K562 (cell line): ENCODE data around the gene CDPF1. TPM values are rescaled to one million over a fixed set of nuclear protein-coding genes. Genes with fewer than 3 reads are reported as not detected.

Experiments
- ATF7 ChIP-seq: fragments of 450-650 bp; IDR thresholded peaks from 2 replicates; pipeline ENCODE4 v1.7.1; 2014; ENCODE audit warnings: mild to moderate bottlenecking, moderate library complexity
- CCAR2 ChIP-seq: fragments of 200-400 bp; formaldehyde crosslinking; IDR thresholded peaks from 2 replicates; pipeline ENCODE4 v1.6.1; 2017; ENCODE audit warnings: mild to moderate bottlenecking, low read depth, low read length
- E2F3 ChIP-seq: fragments of 250-450 bp; sonication (Bioruptor Pico); IDR thresholded peaks from 2 replicates; pipeline ENCODE4 v1.4.0; 2020; ENCODE audit warnings: mild to moderate bottlenecking
- E2F4 ChIP-seq: sonication (generic); formaldehyde crosslinking; IDR thresholded peaks from 2 replicates; pipeline ENCODE4 v1.8.0; 2022; ENCODE audit warnings: mild to moderate bottlenecking, low read depth, missing genetic modification reagents
- EGR1 ChIP-seq: fragments of 450-650 bp; conservative IDR thresholded peaks from 2 replicates; pipeline ENCODE4 v1.6.1; 2017; ENCODE audit warnings: mild to moderate bottlenecking
- GABPB1 ChIP-seq: sonication (generic); formaldehyde crosslinking; IDR thresholded peaks from 2 replicates; pipeline ENCODE4 v1.8.0; 2022; ENCODE audit warnings: mild to moderate bottlenecking, missing genetic modification reagents
- NR2C2 ChIP-seq, 2 experiments: fragments of 200-800 bp in 1 of 2; sonication (Bioruptor generic) in 1 of 2; sonication (generic) in 1 of 2; formaldehyde crosslinking in 1 of 2; IDR thresholded peaks; 2 replicates each; pipeline versions ENCODE4 v1.6.1 to v1.8.0; 2016 to 2022; ENCODE audit warnings: mild to moderate bottlenecking in 1 of 2, missing compliant biosample characterization in 1 of 2, missing genetic modification characterization in 1 of 2, missing genetic modification reagents in 1 of 2
- PCBP2 ChIP-seq: fragments of 200-400 bp; formaldehyde crosslinking; IDR thresholded peaks from 2 replicates; pipeline ENCODE4 v1.6.1; 2018; ENCODE audit warnings: low read length, low read depth, mild to moderate bottlenecking, moderate library complexity; ENCODE audit not compliant: poor library complexity, severe bottlenecking
- RB1 ChIP-seq: fragments of 450-650 bp; IDR thresholded peaks from 2 replicates; pipeline ENCODE4 v1.6.1; 2017; ENCODE audit warnings: low read depth, mild to moderate bottlenecking
- TAF1 ChIP-seq: IDR thresholded peaks from 2 replicates; pipeline ENCODE4 v1.6.1; 2011; ENCODE audit warnings: mild to moderate bottlenecking, low read length, moderate library complexity; ENCODE audit not compliant: insufficient read depth, control insufficient read depth, severe bottlenecking; ENCODE audit errors: extremely low read depth
- TSC22D4 ChIP-seq: fragments of 450-650 bp; IDR thresholded peaks from 2 replicates; pipeline ENCODE4 v1.6.1; 2016; ENCODE audit warnings: missing genetic modification characterization, missing biosample characterization, control low read depth
- VEZF1 ChIP-seq: fragments of 200-800 bp; sonication (Bioruptor generic); IDR thresholded peaks from 2 replicates; pipeline ENCODE4 v1.6.1; 2017; ENCODE audit warnings: missing genetic modification characterization, missing compliant biosample characterization
- ZBTB11 ChIP-seq, 3 experiments: fragments of 200-800 bp in 1 of 3; fragments of 250-450 bp in 1 of 3; fragments of 450-650 bp in 1 of 3; sonication (Bioruptor Pico) in 1 of 3; sonication (Bioruptor generic) in 1 of 3; formaldehyde crosslinking in 1 of 3; IDR thresholded peaks; 2 replicates each; pipeline versions ENCODE4 v1.6.1 to v1.8.0; 2016 to 2022; ENCODE audit warnings: mild to moderate bottlenecking in 2 of 3, missing genetic modification characterization in 2 of 3, missing compliant biosample characterization in 1 of 3, moderate library complexity in 1 of 3
- ZBTB2 ChIP-seq: fragments of 450-650 bp; IDR thresholded peaks from 2 replicates; pipeline ENCODE4 v1.6.1; 2016; ENCODE audit warnings: antibody characterized with exemption
- ZNF134 ChIP-seq: fragments of 250-450 bp; sonication (Bioruptor Pico); conservative IDR thresholded peaks from 2 replicates; pipeline ENCODE4 v1.4.0; 2020
- ZNF143 ChIP-seq: sonication (generic); formaldehyde crosslinking; IDR thresholded peaks from 2 replicates; pipeline ENCODE4 v1.9.0; 2022; ENCODE audit warnings: mild to moderate bottlenecking, missing genetic modification reagents
- ZNF507 ChIP-seq: conservative IDR thresholded peaks from 2 replicates; pipeline ENCODE4 v1.6.1; 2017; ENCODE audit warnings: missing genetic modification characterization, missing compliant biosample characterization
- ZNF668 ChIP-seq: fragments of 250-450 bp; sonication (Bioruptor Pico); IDR thresholded peaks from 2 replicates; pipeline ENCODE4 v1.8.0; 2022; ENCODE audit warnings: mild to moderate bottlenecking, inconsistent platforms
- ZNF778 ChIP-seq: fragments of 450-650 bp; formaldehyde crosslinking; IDR thresholded peaks from 2 replicates; pipeline ENCODE4 v1.4.0; 2020; ENCODE audit warnings: mild to moderate bottlenecking, moderate library complexity
- polyA plus RNA-seq, 8 experiments: library from polyadenylated mRNA; depleted of rRNA in 4 of 8; stranded (reverse) in 5 of 8; unstranded in 3 of 8; fragments of >200 nt; fragmentation: Nextera tagmentation in 2 of 8; fragmentation: Illumina TruSeq in 1 of 8; extraction: Ambion mirVana in 2 of 8; extraction: Trizol in 1 of 8; gene quantifications; 2 replicates each; pipeline versions ENCODE4 v1.2.1 to v1.2.3, GENCODE V29; 2011 to 2014; ENCODE audit warnings: inconsistent platforms in 1 of 8, missing spikeins in 1 of 8
- total RNA-seq, 7 experiments: library from RNA; depleted of rRNA in 6 of 7; stranded (reverse); fragments of >200 nt in 6 of 7; fragmentation: Illumina TruSeq in 2 of 7; extraction: Trizol in 2 of 7; gene quantifications; 2 replicates each; pipeline versions ENCODE4 v1.2.1 to v1.2.3, GENCODE V29; 2011 to 2021; ENCODE audit warnings: low replicate concordance in 1 of 7

The CDPF1 gene
- total and polyA plus RNA-seq, 9 of the 15 experiments (the other 6 are each of a cell fraction or from before 2014, with no cell fraction given), result 0.84 to 19.5 (median 9.1) TPM

GRCh38 chr22:46296257-46297150 lies 46.4 kb upstream of the CDPF1 start, which contains the start of gene GTSE1 (continued):
- no peak for TF ChIP-seq NR2C2 (CRISPR knock-in tag; IDR thresholded peaks at IDR 0.05)
- peak; percentile 81 for TF ChIP-seq NR2C2 (tag; IDR thresholded peaks at IDR 0.05)
- TF ChIP-seq CCAR2, result no peak
- no peak for TF ChIP-seq TSC22D4 (tag)
- no peak for TF ChIP-seq EGR1
- TF ChIP-seq ZNF507 (tag), result no peak
- peak; percentile 76 for TF ChIP-seq TAF1
- TF ChIP-seq E2F3 (CRISPR knock-in tag), result 0 out of 2 replicates have a peak, but pooled peaks have one; percentile 10
- peak; percentile 79 for TF ChIP-seq ZNF143
- TF ChIP-seq ZNF134 (CRISPR knock-in tag), result no peak
- TF ChIP-seq ZBTB11 (CRISPR knock-in tag; IDR thresholded peaks at IDR 0.05), result peak in 1 of 3 experiments; percentile 94; a peak in 3 of 6 replicates
- 0 out of 2 replicates have a peak, but pooled peaks have one; percentile 25 for TF ChIP-seq RB1
- peak; percentile 77; the same call in 1 of the 2 replicates for TF ChIP-seq GABPB1 (CRISPR knock-in tag)
- 0 out of 2 replicates have a peak, but pooled peaks have one; percentile 17 for TF ChIP-seq VEZF1 (CRISPR knock-in tag)
- no peak for TF ChIP-seq ZNF668 (CRISPR knock-in tag)
- TF ChIP-seq ZNF778 (CRISPR knock-in tag), result no peak
- peak; percentile 98 for TF ChIP-seq ZBTB2
- TF ChIP-seq E2F4 (CRISPR knock-in tag), result peak; percentile 98
- TF ChIP-seq PCBP2, result no peak
- TF ChIP-seq ATF7, result peak; percentile 57; the same call in 1 of the 2 replicates
